Measurements from ENCODE around the gene RBPJL. TPM values are rescaled to one million over a fixed set of nuclear protein-coding genes. Genes with fewer than 3 reads are reported as not detected.

RBPJL gene
- total RNA-seq, 1 donor from 2014 or later = not detected

- no peak overlapping the region for H3K27ac Mint-ChIP-seq
Measured at GRCh38 chr20:45361793-45362192, 55.2 kb downstream of the RBPJL start.

GRCh38 chr20:45362804-45363610 is 56.4 kb downstream of the RBPJL start, which contains the start of gene SYS1:
Gene SYS1, plus strand, starts transcription at chr20:45363156. Its CDS starts 376 bp downstream, at chr20:45363532.
- DNase-seq (ENCODE audit: low spot score) = peak; percentile 98

More at GRCh38 chr20:45361793-45362192, 55.2 kb downstream of the RBPJL start:
- H3K9me3 Mint-ChIP-seq = no peaks in the 10 kb centered on the region
- TF ChIP-seq EZH2phosphoT487 (IDR thresholded peaks at IDR 0.05) = no peak
- TF ChIP-seq EZH2 (IDR thresholded peaks at IDR 0.05) = no peak
- no peak for TF ChIP-seq CTCF (IDR thresholded peaks at IDR 0.05)
- Histone ChIP-seq H3K27me3 (no peaks in the 10 kb centered on the region), H3K36me3 (no peaks in the 10 kb centered on the region), H3F3A (ENCODE audit: low read depth) (peaks cover 5% of the 10 kb centered on the region), H4K20me1 (ENCODE audit: low read depth) (peaks cover 15% of the 10 kb centered on the region), H3K27ac (no peak overlapping the region), H3K9me3 (ENCODE audit: low read depth) (no peaks in the 10 kb centered on the region), H3K4me3 (no peak overlapping the region), H3K4me1 (peaks cover 20% of the 10 kb centered on the region), H2AFZ (replicated peaks) (no peak overlapping the region), H3K79me2 (ENCODE audit: low read depth) (peaks cover 22% of the 10 kb centered on the region), H3K9ac (no peak overlapping the region), H3K4me2 (no peak overlapping the region)
- H3K27me3 Mint-ChIP-seq (ENCODE audit: insufficient read depth, low read depth) = peaks cover 5% of the 10 kb centered on the region
- no peak for DNase-seq (ENCODE audit: low spot score)
- peaks cover 28% of the 10 kb centered on the region for H3K4me1 Mint-ChIP-seq
- no peak overlapping the region for H3K4me3 Mint-ChIP-seq
- peaks cover 5% of the 10 kb centered on the region for H3K36me3 Mint-ChIP-seq

GRCh38 chr20:45363611-45364492 is 57.2 kb downstream of the RBPJL start:
- no peaks in the 10 kb centered on the region for H3K27me3 Mint-ChIP-seq (ENCODE audit: insufficient read depth, low read depth)
- H3F3A ChIP-seq (ENCODE audit: low read depth) = peaks cover 5% of the 10 kb centered on the region
- peaks cover 9% of the 10 kb centered on the region for H3K36me3 Mint-ChIP-seq
- peak overlapping the region; percentile 71 for H3K9ac ChIP-seq
- H3K4me1 ChIP-seq = peaks cover 14% of the 10 kb centered on the region
- no peak for TF ChIP-seq EZH2 (IDR thresholded peaks at IDR 0.05)
- no peak for TF ChIP-seq CTCF (IDR thresholded peaks at IDR 0.05)
- no peak for TF ChIP-seq EZH2phosphoT487 (IDR thresholded peaks at IDR 0.05)
- peak overlapping the region; percentile 95 for H3K4me3 Mint-ChIP-seq
- DNase-seq (ENCODE audit: low spot score) = no peak
- peaks cover 28% of the 10 kb centered on the region for H3K4me1 Mint-ChIP-seq
- H3K27ac Mint-ChIP-seq = peak overlapping the region; percentile 99
- H3K27ac ChIP-seq = no peak overlapping the region
- H3K79me2 ChIP-seq (ENCODE audit: low read depth) = peaks cover 22% of the 10 kb centered on the region
- no peaks in the 10 kb centered on the region for H3K27me3 ChIP-seq
- no peaks in the 10 kb centered on the region for H3K9me3 Mint-ChIP-seq
- peak overlapping the region; percentile 79 for H3K4me3 ChIP-seq
- peak overlapping the region; percentile 84 for H2AFZ ChIP-seq (replicated peaks)
- H3K9me3 ChIP-seq (ENCODE audit: low read depth) = no peaks in the 10 kb centered on the region
- H3K36me3 ChIP-seq = no peaks in the 10 kb centered on the region
- H3K4me2 ChIP-seq = peak overlapping the region; percentile 97
- H4K20me1 ChIP-seq (ENCODE audit: low read depth) = peaks cover 15% of the 10 kb centered on the region

More at GRCh38 chr20:45362804-45363610, 56.4 kb downstream of the RBPJL start, which contains the start of gene SYS1:
- peak within 1 kb of the TSS; percentile 95 for H3K4me3 Mint-ChIP-seq
- H3F3A ChIP-seq (ENCODE audit: low read depth) = peaks cover 5% of the 10 kb centered on the region
- no peaks in the 10 kb centered on the region for H3K9me3 ChIP-seq (ENCODE audit: low read depth)
- peak within 1 kb of the TSS; percentile 99 for H3K27ac Mint-ChIP-seq
- peaks cover 19% of the 10 kb centered on the region for H3K4me1 ChIP-seq
- H3K9me3 Mint-ChIP-seq = no peaks in the 10 kb centered on the region
- H3K9ac ChIP-seq = peak within 1 kb of the TSS; percentile 71
- H3K4me3 ChIP-seq = peak within 1 kb of the TSS; percentile 79
- peak within 1 kb of the TSS; percentile 94 for H2AFZ ChIP-seq (replicated peaks)
- H3K27me3 ChIP-seq = no peaks in the 10 kb centered on the region
- no peaks in the 10 kb centered on the region for H3K36me3 ChIP-seq
- peaks cover 15% of the 10 kb centered on the region for H4K20me1 ChIP-seq (ENCODE audit: low read depth)
- TF ChIP-seq CTCF (IDR thresholded peaks at IDR 0.05) (peak; percentile 87), EZH2 (IDR thresholded peaks at IDR 0.05) (no peak)
- peaks cover 28% of the 10 kb centered on the region for H3K4me1 Mint-ChIP-seq
- H3K27ac ChIP-seq = peak within 1 kb of the TSS; percentile 70
- H3K27me3 Mint-ChIP-seq (ENCODE audit: insufficient read depth, low read depth) = peaks cover 2% of the 10 kb centered on the region
- peaks cover 8% of the 10 kb centered on the region for H3K36me3 Mint-ChIP-seq
- H3K79me2 ChIP-seq (ENCODE audit: low read depth) = peaks cover 22% of the 10 kb centered on the region
- peak within 1 kb of the TSS; percentile 97 for H3K4me2 ChIP-seq

Measured in neural progenitor cell (in vitro differentiated cells).